ENCODE results near the gene RPS6KA2. TPM values are rescaled to one million over a fixed set of nuclear protein-coding genes. Genes with fewer than 3 reads are reported as not detected.

Gene RPS6KA2
- total and polyA plus RNA-seq, 2 donors (not counting 3 experiments of a cell fraction or from before 2014, with no cell fraction given), result 54.5 to 75.8 TPM

- dilution Hi-C loops (cut with MboI; ENCODE audit: extremely low pct_ligation_motif_present, low sequenced_read_pairs), result no loop called here
Observed at GRCh38 chr6:166559662-166560061, 67.4 kb downstream of the RPS6KA2 start.

GRCh38 chr6:166559211-166559610 lies 67.8 kb downstream of the RPS6KA2 start:
- Histone ChIP-seq H2AFZ (ENCODE audit: low read depth, low read length) (no peak overlapping the region), H3K9me3 (replicated peaks; ENCODE audit: control insufficient read depth, insufficient read depth, low read length) (no peaks in the 10 kb centered on the region), H3K4me1 (ENCODE audit: control insufficient read depth, extremely low read depth, insufficient read depth, low read length) (peaks cover 36% of the 10 kb centered on the region), H3K27ac (ENCODE audit: insufficient read depth, low read depth, low read length) (no peak overlapping the region), H3K27me3 (ENCODE audit: control insufficient read depth in 2 of 2, insufficient read depth in 2 of 2, low read length in 2 of 2) (no peaks in the 10 kb centered on the region), H3K79me2 (ENCODE audit: control insufficient read depth, insufficient read depth, low read length) (peaks cover 10% of the 10 kb centered on the region), H3K4me3 (replicated peaks in 1 of 3; ENCODE audit: insufficient read depth in 1 of 3, low read depth in 1 of 3, low read length in 3 of 3) (no peak overlapping the region), H4K20me1 (replicated peaks; ENCODE audit: control insufficient read depth, extremely low read depth, insufficient read depth, low read length) (no peaks in the 10 kb centered on the region), H3K9ac (replicated peaks; ENCODE audit: extremely low read depth, insufficient read depth, low read length) (no peak overlapping the region), H3K36me3 (ENCODE audit: control insufficient read depth in 2 of 2, extremely low read depth in 1 of 2, insufficient read depth in 2 of 2, low read length in 2 of 2) (no peaks in the 10 kb centered on the region), H3K4me2 (ENCODE audit: insufficient read depth, low read length) (no peak overlapping the region), H3K9me1 (replicated peaks; ENCODE audit: control insufficient read depth, extremely low read depth, insufficient read depth, low read length) (no peaks in the 10 kb centered on the region)
- FAIRE-seq (no peak), DNase-seq (ENCODE audit: low read depth, low spot score) (no peak)
- ChIA-PET POLR2A (no interaction called here), CTCF (interaction anchor here (1.3 kb wide), 1 partner anchor 30 kb away, joined by 3 read pairs; no protein-coding TSS in a partner anchor)
- no peak for TF ChIP-seq FOS (IDR thresholded peaks at IDR 0.05; ENCODE audit: borderline replicate concordance, insufficient read depth, low read length)
- TF ChIP-seq MAX (IDR thresholded peaks at IDR 0.05; ENCODE audit: insufficient read depth, insufficient read length), result no peak
- no peak for TF ChIP-seq MYC (IDR thresholded peaks at IDR 0.05; ENCODE audit: low read depth, low read length)
- TF ChIP-seq EZH2 (IDR thresholded peaks at IDR 0.05; ENCODE audit: borderline replicate concordance, low read depth, low read length, severe bottlenecking), result no peak
- TF ChIP-seq POLR2AphosphoS5 (IDR thresholded peaks at IDR 0.05; ENCODE audit: insufficient read depth, low read depth, low read length), result no peak
- no peak for TF ChIP-seq JUN (IDR thresholded peaks at IDR 0.05; ENCODE audit: borderline replicate concordance, insufficient read depth, insufficient read length, low read depth)
- no peak for TF ChIP-seq CTCF (IDR thresholded peaks at IDR 0.05; ENCODE audit: extremely low read depth in 1 of 2, insufficient read depth in 1 of 2, low read depth in 1 of 2, low read length in 2 of 2)
- no peak for TF ChIP-seq GATA2 (IDR thresholded peaks at IDR 0.05; ENCODE audit: insufficient read depth, insufficient read length, low read depth, low read length)
- TF ChIP-seq POLR2A (IDR thresholded peaks at IDR 0.05; ENCODE audit: low read depth, low read length), result no peak
- BruUV-seq (replicated peaks), result no TSS peak
- intact Hi-C loops (cut with micrococcal nuclease), result no loop called here
- dilution Hi-C loops (cut with MboI; ENCODE audit: extremely low pct_ligation_motif_present, low sequenced_read_pairs), result no loop called here

More at GRCh38 chr6:166559662-166560061, 67.4 kb downstream of the RPS6KA2 start:
- H3K9me3 ChIP-seq (replicated peaks; ENCODE audit: control insufficient read depth, insufficient read depth, low read length), result no peaks in the 10 kb centered on the region
- H3K9me1 ChIP-seq (replicated peaks; ENCODE audit: control insufficient read depth, extremely low read depth, insufficient read depth, low read length), result no peaks in the 10 kb centered on the region
- H3K27ac ChIP-seq (ENCODE audit: insufficient read depth, low read depth, low read length), result no peak overlapping the region
- H3K36me3 ChIP-seq (ENCODE audit: control insufficient read depth in 2 of 2, extremely low read depth in 1 of 2, insufficient read depth in 2 of 2, low read length in 2 of 2), result peaks cover 0 to 1% of the 10 kb centered on the region in 2 experiments
- intact Hi-C loops (cut with micrococcal nuclease), result no loop called here
- CTCF ChIA-PET, result no interaction called here
- POLR2A ChIA-PET, result no interaction called here
- TF ChIP-seq CTCF (IDR thresholded peaks at IDR 0.05; ENCODE audit: extremely low read depth in 1 of 2, insufficient read depth in 1 of 2, low read depth in 1 of 2, low read length in 2 of 2) (no peak), GATA2 (IDR thresholded peaks at IDR 0.05; ENCODE audit: insufficient read depth, insufficient read length, low read depth, low read length) (no peak)
- no peaks in the 10 kb centered on the region for H3K27me3 ChIP-seq (ENCODE audit: control insufficient read depth in 2 of 2, insufficient read depth in 2 of 2, low read length in 2 of 2)
- no peak for DNase-seq (ENCODE audit: low read depth, low spot score)
- H4K20me1 ChIP-seq (replicated peaks; ENCODE audit: control insufficient read depth, extremely low read depth, insufficient read depth, low read length), result no peaks in the 10 kb centered on the region
- no peak overlapping the region for H3K9ac ChIP-seq (replicated peaks; ENCODE audit: extremely low read depth, insufficient read depth, low read length)
- peaks cover 36% of the 10 kb centered on the region for H3K4me1 ChIP-seq (ENCODE audit: control insufficient read depth, extremely low read depth, insufficient read depth, low read length)
- no peak overlapping the region for H3K4me2 ChIP-seq (ENCODE audit: insufficient read depth, low read length)
- H2AFZ ChIP-seq (ENCODE audit: low read depth, low read length), result no peak overlapping the region
- no TSS peak for BruUV-seq (replicated peaks)
- H3K79me2 ChIP-seq (ENCODE audit: control insufficient read depth, insufficient read depth, low read length), result peaks cover 10% of the 10 kb centered on the region
- no peak for FAIRE-seq
- H3K4me3 ChIP-seq (replicated peaks in 1 of 3; ENCODE audit: insufficient read depth in 1 of 3, low read depth in 1 of 3, low read length in 3 of 3), result no peak overlapping the region

Data from endothelial cell of umbilical vein (primary cell).